ENCODE results near the gene TSPAN9. TPM values are rescaled to one million over a fixed set of nuclear protein-coding genes. Genes with fewer than 3 reads are reported as not detected.

TSPAN9 gene
- total RNA-seq, 1 donor from 2014 or later = 193 TPM

DNA sequence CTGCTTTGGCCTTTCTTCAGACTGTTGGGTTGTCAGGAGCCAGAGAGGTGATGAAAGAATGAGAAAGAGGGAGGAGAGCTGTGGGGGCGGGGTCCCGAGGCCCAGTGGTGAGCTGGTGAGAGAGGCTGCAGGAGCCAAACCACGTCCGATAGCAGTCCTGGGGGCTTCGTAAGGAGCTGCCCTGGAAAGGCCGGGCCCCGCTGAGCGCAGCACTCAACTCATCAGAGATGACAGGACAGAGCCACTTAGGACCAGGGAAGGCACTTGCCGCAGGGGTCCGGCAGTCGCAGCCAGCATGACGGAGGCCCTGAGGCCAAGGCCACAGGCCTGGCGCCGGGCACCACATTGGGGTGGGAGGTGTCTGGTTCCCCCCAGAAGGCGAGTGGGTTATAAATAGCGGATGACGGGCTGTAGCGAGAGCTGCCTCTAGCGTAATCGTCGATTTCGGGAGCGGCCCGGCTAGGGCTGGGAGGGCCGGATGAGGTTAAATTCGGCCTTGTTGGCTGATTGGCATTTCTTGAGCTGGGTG, 179.0 kb downstream of the TSPAN9 start:
- DNase-seq (ENCODE audit: missing footprints) = peak; percentile 72
- intact Hi-C loops (cut with DNase I) = no loop called here
- ATAC-seq = peak; percentile 22

GRCh38 chr12:3257411-3257810, 180.2 kb downstream of the TSPAN9 start:
- DNase-seq (ENCODE audit: missing footprints) = no peak
- intact Hi-C loops (cut with DNase I) = no loop called here
- no peak for ATAC-seq

GRCh38 chr12:3259973-3260372, 182.8 kb downstream of the TSPAN9 start:
- no peak for DNase-seq (ENCODE audit: missing footprints)
- no peak for ATAC-seq
- intact Hi-C loops (cut with DNase I) = no loop called here

- DNase-seq (ENCODE audit: missing footprints) = no peak
- ATAC-seq = peak; percentile 22
- intact Hi-C loops (cut with DNase I) = no loop called here
These were observed 184.7 kb downstream of the TSPAN9 start for GRCh38 chr12:3261782-3262359.

GRCh38 chr12:3262470-3262869, 185.3 kb downstream of the TSPAN9 start:
- ATAC-seq (no peak), DNase-seq (ENCODE audit: missing footprints) (no peak)
- intact Hi-C loops (cut with DNase I) = no loop called here

DNA sequence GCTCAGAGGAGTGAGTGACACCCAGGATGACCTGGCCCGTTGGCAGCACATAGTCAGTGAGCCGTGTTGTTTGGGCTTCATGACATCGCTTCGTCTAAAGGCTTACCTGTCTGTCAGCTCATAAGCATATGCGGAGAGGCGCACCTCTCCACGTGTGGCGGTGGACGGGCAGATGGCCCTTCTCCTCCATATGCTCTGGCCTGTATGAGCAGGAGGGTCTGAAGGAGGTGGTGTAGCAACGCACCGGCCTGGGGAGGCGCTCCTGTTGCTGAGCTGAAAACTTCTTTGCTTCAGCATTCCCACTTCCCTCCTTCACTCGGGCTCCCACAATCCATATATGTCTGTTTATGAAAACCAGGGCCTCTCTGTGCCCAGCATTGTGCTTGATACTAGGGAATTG, 186.1 kb downstream of the TSPAN9 start:
- ATAC-seq (no peak), DNase-seq (ENCODE audit: missing footprints) (no peak)
- intact Hi-C loops (cut with DNase I) = no loop called here

GRCh38 chr12:3263939-3264922, 187.1 kb downstream of the TSPAN9 start:
- intact Hi-C loops (cut with DNase I) = no loop called here
- ATAC-seq (peak; percentile 78), DNase-seq (ENCODE audit: missing footprints) (no peak)

GRCh38 chr12:3265406-3265805, 188.2 kb downstream of the TSPAN9 start:
- ATAC-seq (no peak), DNase-seq (ENCODE audit: missing footprints) (peak; percentile 13)
- intact Hi-C loops (cut with DNase I) = no loop called here

GRCh38 chr12:3266638-3267037, 189.5 kb downstream of the TSPAN9 start:
- ATAC-seq = no peak
- intact Hi-C loops (cut with DNase I) = no loop called here
- no peak for DNase-seq (ENCODE audit: missing footprints)

GRCh38 chr12:3267690-3268089, 190.5 kb downstream of the TSPAN9 start:
- ATAC-seq (no peak), DNase-seq (ENCODE audit: missing footprints) (no peak)
- intact Hi-C loops (cut with DNase I) = no loop called here

- no peak for DNase-seq (ENCODE audit: missing footprints)
- ATAC-seq = no peak
- intact Hi-C loops (cut with DNase I) = no loop called here
These were observed 192.4 kb downstream of the TSPAN9 start for GRCh38 chr12:3269594-3269993.

GRCh38 chr12:3271146-3271545, 194.0 kb downstream of the TSPAN9 start:
- DNase-seq (ENCODE audit: missing footprints) = no peak
- intact Hi-C loops (cut with DNase I) = no loop called here
- ATAC-seq = no peak

GRCh38 chr12:3271639-3272038, 194.5 kb downstream of the TSPAN9 start:
- DNase-seq (ENCODE audit: missing footprints) (no peak), ATAC-seq (no peak)
- intact Hi-C loops (cut with DNase I) = no loop called here

DNA sequence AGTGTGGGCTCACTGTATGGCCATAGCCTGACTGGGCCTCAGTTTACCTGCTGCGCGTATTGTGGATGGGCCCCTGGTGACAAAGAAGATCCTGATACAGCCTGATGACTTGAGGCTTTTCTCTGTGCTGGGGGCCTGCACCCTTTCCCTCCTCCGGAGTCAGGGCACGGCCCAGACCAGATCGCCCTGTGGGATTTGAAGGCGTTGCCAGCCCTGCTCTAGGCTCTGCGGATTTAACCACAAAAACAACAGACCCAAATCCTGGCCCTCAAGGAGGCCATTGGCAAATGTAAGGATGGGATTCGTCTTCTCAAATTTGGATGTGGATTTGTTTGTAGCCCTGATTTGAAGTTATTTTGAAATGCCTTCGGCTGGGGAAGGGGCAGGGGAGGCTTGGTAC, 195.8 kb downstream of the TSPAN9 start:
- DNase-seq (ENCODE audit: missing footprints) = no peak
- intact Hi-C loops (cut with DNase I) = no loop called here
- no peak for ATAC-seq

DNA sequence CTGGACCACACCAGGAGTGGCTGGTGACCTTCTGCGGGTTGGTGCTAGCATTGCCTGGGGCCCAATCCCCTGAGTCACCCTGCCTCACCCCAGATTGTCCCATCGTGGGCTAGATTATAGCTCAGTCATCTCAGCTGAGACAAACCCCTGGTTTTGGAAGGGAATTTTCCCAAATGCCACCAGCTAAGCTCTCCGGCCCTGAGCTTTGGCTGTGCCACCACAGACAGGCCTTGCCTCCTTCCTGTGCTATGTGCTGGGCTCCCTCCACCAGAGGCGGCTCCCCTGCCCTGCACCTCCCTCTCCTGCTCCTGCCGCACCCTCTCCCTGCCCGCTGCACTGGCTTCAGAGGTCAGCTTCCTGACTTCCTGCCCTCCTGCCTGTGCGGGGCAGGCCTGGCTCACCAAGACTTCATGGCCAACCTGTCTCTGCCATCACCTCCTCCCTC, 196.3 kb downstream of the TSPAN9 start:
- DNase-seq (ENCODE audit: missing footprints) (no peak), ATAC-seq (peak; percentile 45)
- intact Hi-C loops (cut with DNase I) = no loop called here

GRCh38 chr12:3274664-3275063, 197.5 kb downstream of the TSPAN9 start:
- intact Hi-C loops (cut with DNase I) = loop anchor here (1.0 to 2.0 kb wide), 3 partner anchors 74 to 202 kb away; no protein-coding TSS in a partner anchor
- DNase-seq (ENCODE audit: missing footprints) (no peak), ATAC-seq (no peak)

DNA sequence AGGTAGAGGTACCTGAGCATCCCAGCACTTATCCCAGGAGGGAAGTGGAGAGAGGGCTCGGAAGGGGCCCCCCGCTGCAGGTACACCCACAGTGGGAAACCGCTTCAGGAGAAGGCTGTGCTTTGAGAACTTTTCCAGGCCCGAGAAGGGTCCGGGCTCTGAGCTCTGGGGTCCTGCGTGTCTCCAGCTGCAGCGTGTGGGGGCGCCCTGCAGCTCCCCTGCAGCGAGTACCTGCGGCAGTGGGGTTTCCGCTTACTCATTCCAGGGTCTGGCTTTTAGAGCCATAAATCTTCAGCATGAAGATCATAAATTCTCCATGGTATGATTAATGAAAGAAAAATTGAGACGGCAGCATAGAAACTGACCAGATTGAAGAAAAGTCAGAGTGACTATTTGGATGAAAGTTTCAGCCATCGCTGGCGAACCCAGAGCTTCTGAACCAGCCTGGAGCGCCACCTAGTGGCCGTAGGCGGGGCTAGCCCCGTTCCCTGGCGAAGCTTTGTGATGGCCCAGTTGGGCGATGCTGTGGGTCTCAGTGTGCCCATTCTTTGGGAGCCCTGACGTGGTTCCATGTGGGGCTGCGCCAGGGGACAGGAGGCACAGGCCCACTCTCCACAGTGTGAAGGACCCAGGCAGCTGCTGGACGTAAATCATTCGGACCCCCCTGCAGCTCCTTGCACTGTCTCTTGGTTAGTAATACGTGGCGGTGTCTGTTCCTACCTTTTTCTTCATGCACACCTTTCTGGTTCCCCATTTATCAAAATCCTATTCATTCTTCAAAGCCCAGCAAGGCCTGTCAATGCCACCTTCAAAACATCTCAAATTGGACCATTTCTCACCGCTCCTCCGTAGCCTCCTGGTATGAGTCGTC, 198.2 kb downstream of the TSPAN9 start:
- intact Hi-C loops (cut with DNase I) = loop anchor here (1.0 to 2.0 kb wide), 3 partner anchors 75 to 203 kb away; no protein-coding TSS in a partner anchor
- peak; percentile 61 for ATAC-seq
- DNase-seq (ENCODE audit: missing footprints) = peak; percentile 87

GRCh38 chr12:3276226-3276625, 199.0 kb downstream of the TSPAN9 start:
- intact Hi-C loops (cut with DNase I) = no loop called here
- no peak for DNase-seq (ENCODE audit: missing footprints)
- ATAC-seq = no peak

Data from Right ventricle myocardium inferior (tissue), 1 donor.